Central memory CD4-positive, alpha-beta T cell (primary cell): ENCODE results near the gene MOAP1.
"Not testable (repeated sequence)": the region's sequence is repeated elsewhere in the genome, so short reads cannot be mapped to it uniquely, and the experiment has no call there.

ENCODE experiments used
- DNase-seq: peaks from one replicate; pipeline ENCODE4 v3.0.0; 2022

Gene MOAP1

GRCh38 chr14:93142854-93143652, 41.6 kb downstream of the MOAP1 start:
- DNase-seq = no peak

GRCh38 chr14:93137864-93138263, 46.8 kb downstream of the MOAP1 start:
- DNase-seq = no peak

DNA sequence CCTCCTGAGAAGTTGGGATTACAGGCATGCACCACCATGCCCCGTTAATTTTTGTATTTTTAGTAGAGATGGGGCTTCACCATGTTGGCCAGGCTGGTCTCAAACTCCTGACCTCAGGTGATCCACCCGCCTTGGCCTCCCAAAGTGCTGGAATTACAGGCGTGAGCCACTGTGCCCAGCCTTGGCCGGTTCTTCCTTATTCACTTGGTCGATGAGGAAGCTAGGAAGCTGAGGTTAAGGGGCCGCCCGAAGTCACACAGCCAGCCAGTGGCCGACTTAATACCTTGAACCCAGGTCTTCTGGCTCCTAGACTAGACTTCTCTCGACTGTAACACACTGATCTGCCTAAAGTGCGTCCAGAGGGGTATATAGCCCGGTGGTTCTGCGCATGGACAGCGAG, 48.2 kb downstream of the MOAP1 start:
- DNase-seq = not testable (repeated sequence)

DNA sequence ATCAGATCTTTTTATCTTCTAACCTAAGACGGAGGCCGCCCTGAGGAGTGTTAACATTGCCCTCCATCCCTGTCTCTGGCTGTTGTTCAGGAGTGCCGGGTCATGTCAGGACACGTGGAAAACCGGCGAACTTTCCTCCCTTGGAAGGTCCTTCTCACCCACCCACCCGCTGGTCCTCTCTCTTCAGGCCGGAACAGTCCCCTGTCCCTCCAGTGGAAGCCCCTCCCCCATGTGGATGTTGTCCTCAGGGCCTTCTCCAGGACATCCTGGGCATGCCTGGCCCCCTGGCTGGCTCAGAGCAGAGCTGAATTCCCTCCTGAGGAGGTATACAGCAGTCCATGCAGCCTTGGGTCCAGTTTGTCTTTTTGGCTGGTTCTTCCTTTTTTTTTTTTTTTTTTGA, 48.7 kb downstream of the MOAP1 start:
- no peak for DNase-seq

GRCh38 chr14:93135399-93135798, 49.3 kb downstream of the MOAP1 start:
- DNase-seq = no peak

DNA sequence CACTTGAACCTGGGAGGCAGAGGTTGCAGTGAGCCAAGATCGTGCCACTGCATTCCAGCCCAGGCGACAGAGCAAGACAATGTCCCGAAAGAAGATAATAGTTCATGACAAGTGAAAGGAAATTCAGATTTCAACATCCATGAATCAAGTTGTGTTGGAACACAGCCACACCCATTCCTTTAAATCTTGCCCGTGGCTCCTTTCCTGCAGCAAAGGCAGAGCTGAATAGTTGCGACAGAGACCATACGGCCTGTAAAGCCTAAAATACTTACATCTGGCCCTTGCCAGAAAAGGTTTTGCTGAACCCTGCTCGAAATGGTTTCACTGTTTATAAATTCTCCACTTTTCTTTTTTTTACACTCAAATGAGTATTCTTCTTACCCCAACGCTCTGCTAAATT, 51.2 kb downstream of the MOAP1 start:
- DNase-seq = no peak

DNA sequence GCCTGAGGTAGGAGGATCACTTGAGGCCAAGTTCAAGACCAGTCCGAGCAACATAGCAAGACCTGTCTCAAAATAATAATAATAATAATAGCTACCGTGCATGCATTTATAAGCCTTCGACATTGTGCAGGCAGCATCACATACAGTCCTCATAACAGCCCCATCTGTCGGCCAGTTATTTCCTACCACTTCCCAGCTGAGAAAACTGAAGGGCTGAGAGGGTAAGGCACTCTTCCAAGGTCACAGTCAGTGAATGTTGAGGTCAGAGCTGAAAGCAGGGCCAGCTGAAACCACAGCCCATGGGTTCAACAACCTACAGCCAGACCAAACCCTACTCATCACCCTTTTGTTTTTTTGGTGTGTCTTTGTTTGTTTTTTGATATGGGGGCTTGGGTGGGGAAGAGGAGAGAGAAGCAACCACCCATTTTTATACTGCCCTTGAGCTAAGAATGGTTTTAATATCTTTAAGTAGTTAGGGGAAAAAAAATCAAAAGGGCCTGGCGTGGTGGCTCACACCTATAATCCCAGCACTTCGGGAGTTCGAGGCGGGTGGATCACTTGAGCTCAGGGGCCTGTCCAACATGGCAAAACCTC, 52.1 kb downstream of the MOAP1 start:
- no peak for DNase-seq
